Naive B cell (primary cell): ENCODE data around the gene EPHB4. TPM values are rescaled to one million over a fixed set of nuclear protein-coding genes. Genes with fewer than 3 reads are reported as not detected.
"Not testable (repeated sequence)": the region's sequence is repeated elsewhere in the genome, so short reads cannot be mapped to it uniquely, and the experiment has no call there.

ENCODE experiments used
- ATAC-seq, 2 donors: fragments of 150-1000 bp; cut with Tn5 transposase; 2 replicates each; pipeline ENCODE4 v1.10.0; 2021; ENCODE audit warnings: low read depth in 2 of 2, mild to moderate bottlenecking in 2 of 2, moderate library complexity in 2 of 2
- DNase-seq: peaks from one replicate; pipeline ENCODE4 v3.0.0; 2022
- H3K27ac Mint-ChIP-seq, 6 donors: one replicate each; pipeline ENCODE4 v1.8.0; 2020 to 2022; ENCODE audit warnings: mild to moderate bottlenecking in 6 of 6, mixed read lengths in 6 of 6, moderate library complexity in 5 of 6, inconsistent platforms in 2 of 6
- H3K27me3 Mint-ChIP-seq, 3 donors: one replicate each; pipeline ENCODE4 v1.8.0; 2021 to 2022; ENCODE audit warnings: mixed read lengths in 3 of 3, mild to moderate bottlenecking in 1 of 3
- H3K36me3 Mint-ChIP-seq, 2 donors: one replicate each; pipeline ENCODE4 v1.8.0; 2020 to 2022; ENCODE audit warnings: mixed read lengths in 2 of 2, inconsistent platforms in 1 of 2, mild to moderate bottlenecking in 1 of 2
- H3K4me1 Mint-ChIP-seq, 3 donors: one replicate each; pipeline ENCODE4 v1.8.0; 2020 to 2022; ENCODE audit warnings: mixed read lengths in 3 of 3, inconsistent platforms in 1 of 3, mild to moderate bottlenecking in 1 of 3, moderate library complexity in 1 of 3
- H3K4me3 Mint-ChIP-seq, 8 donors: one replicate each; pipeline ENCODE4 v1.8.0; 2020 to 2022; ENCODE audit warnings: mild to moderate bottlenecking in 8 of 8, mixed read lengths in 8 of 8, moderate library complexity in 8 of 8, inconsistent platforms in 2 of 8
- H3K9me3 Mint-ChIP-seq, 7 donors: one replicate each; pipeline ENCODE4 v1.8.0; 2020 to 2022; ENCODE audit warnings: mixed read lengths in 7 of 7, mild to moderate bottlenecking in 5 of 7, inconsistent platforms in 2 of 7, moderate library complexity in 1 of 7
- polyA plus RNA-seq, 6 donors: library from polyadenylated mRNA; unstranded; fragments of 300-500 nt; fragmentation: Illumina TruSeq; gene quantifications; one replicate each; pipeline ENCODE4 v1.2.3, GENCODE V29; 2021; ENCODE audit warnings: low read depth in 6 of 6

Gene EPHB4
- polyA plus RNA-seq, 6 donors from 2014 or later: 0.19 to 0.69 (median 0.47) TPM; not detected in 2

DNA sequence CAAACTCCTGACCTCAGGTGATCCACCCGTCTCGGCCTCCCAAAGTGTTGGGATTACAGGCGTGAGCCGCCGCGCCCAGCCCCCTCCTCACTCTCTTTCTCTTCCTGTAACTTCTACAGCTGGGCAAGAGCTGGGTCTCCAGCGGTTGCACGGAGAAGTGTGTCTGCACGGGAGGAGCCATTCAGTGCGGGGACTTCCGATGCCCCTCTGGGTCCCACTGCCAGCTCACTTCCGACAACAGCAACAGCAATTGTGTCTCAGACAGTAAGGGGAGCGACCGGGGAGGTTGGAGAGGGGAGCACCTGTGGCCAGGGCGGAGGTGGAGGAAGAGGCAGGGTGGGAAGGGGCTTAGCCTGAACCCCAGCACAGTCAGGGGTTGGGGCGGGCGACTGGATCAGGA, 41.4 kb downstream of the EPHB4 start:
- Mint-ChIP-seq H3K36me3 (peaks cover 0 to 15% of the 10 kb centered on the region in 2 donors), H3K27ac (peak overlapping the region in 2 of 6 donors; percentile 36 to 78), H3K4me1 (peaks cover 3 to 14% (median 5%) of the 10 kb centered on the region in 3 donors), H3K9me3 (peaks cover 0 to 11% (median 9%) of the 10 kb centered on the region in 7 donors), H3K27me3 (peaks cover 0 to 38% (median 32%) of the 10 kb centered on the region in 3 donors), H3K4me3 (peak overlapping the region in 6 of 8 donors; percentile 42 to 84 (median 61))
- peak; percentile 60 to 94 for ATAC-seq
- DNase-seq: no peak

DNA sequence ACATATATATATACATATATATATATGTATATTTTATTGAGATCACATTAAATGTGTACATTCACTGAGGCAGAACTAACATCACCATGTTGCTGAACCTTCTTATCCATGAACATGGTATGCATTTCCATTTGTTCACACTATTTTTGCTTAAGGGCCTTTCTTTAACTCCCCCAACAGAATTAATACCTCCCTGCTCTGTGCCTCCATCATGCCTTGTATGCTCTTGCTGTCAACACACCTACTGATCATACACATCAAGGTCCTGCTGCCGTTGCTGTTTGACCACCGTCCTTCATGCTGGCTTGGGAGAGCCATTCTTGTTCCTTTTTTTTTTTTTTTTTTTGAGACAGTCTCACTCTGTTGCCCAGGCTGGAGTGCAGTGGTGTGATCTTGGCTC, 43.5 kb downstream of the EPHB4 start:
- Mint-ChIP-seq H3K27ac (no peak overlapping the region), H3K27me3 (peaks cover 0 to 38% (median 28%) of the 10 kb centered on the region in 3 donors), H3K4me1 (peaks cover 3 to 14% (median 5%) of the 10 kb centered on the region in 3 donors), H3K9me3 (peaks cover 0 to 11% (median 9%) of the 10 kb centered on the region in 7 donors), H3K4me3 (no peak overlapping the region), H3K36me3 (peaks cover 0 to 15% of the 10 kb centered on the region in 2 donors)
- ATAC-seq (no peak), DNase-seq (no peak)

DNA sequence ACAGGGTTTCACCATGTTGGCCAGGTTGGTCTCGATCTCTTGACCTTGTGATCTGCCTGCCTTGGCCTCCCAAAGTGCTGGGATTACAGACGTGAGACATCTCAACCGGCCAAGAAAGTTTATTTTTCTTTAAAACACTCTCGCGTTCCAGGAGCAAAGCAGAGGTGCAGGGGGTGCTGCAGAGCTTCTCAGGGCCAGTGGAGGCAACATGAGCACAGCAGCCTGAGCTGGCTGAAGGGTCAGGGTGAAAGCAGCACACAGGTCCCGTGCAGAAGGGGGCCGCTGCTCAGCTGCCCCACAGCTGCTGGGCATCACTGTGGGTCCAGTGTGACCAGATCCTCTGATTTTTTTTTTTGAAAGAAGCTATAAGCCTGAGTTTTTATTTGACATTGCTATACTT, 46.1 kb downstream of the EPHB4 start:
- H3K4me1 Mint-ChIP-seq: peaks cover 3 to 11% (median 5%) of the 10 kb centered on the region in 3 donors
- peaks cover 0 to 11% (median 7%) of the 10 kb centered on the region in 7 donors for H3K9me3 Mint-ChIP-seq
- no peak overlapping the region for H3K27ac Mint-ChIP-seq
- ATAC-seq: no peak
- peaks cover 0 to 28% (median 24%) of the 10 kb centered on the region in 3 donors for H3K27me3 Mint-ChIP-seq
- DNase-seq: no peak
- H3K36me3 Mint-ChIP-seq: peaks cover 0 to 15% of the 10 kb centered on the region in 2 donors
- no peak overlapping the region for H3K4me3 Mint-ChIP-seq

DNA sequence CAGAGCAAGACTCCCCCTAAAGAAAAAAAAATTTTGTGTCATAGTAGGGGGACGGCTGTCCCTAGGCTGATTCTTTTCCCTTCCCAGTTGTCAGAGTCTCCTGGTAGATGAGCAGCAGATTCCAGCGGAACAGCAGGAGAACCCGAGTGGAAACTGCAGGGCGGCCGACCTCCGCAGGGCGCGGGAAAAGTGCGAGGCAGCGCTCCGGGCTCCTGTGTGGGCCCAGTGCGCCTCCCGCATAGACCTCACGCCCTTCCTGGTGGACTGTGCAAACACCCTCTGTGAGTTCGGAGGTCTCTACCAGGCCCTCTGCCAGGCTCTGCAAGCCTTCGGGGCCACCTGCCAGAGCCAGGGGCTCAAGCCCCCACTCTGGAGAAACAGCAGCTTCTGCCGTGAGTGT, 48.0 kb downstream of the EPHB4 start:
- peaks cover 0 to 3% of the 10 kb centered on the region in 2 donors for H3K36me3 Mint-ChIP-seq
- H3K27me3 Mint-ChIP-seq: peaks cover 0 to 33% (median 19%) of the 10 kb centered on the region in 3 donors
- DNase-seq (no peak), ATAC-seq (no peak)
- peaks cover 0 to 7% (median 5%) of the 10 kb centered on the region in 7 donors for H3K9me3 Mint-ChIP-seq
- H3K4me1 Mint-ChIP-seq: peaks cover 0 to 6% (median 0%) of the 10 kb centered on the region in 3 donors
- H3K4me3 Mint-ChIP-seq: no peak overlapping the region
- H3K27ac Mint-ChIP-seq: no peak overlapping the region

DNA sequence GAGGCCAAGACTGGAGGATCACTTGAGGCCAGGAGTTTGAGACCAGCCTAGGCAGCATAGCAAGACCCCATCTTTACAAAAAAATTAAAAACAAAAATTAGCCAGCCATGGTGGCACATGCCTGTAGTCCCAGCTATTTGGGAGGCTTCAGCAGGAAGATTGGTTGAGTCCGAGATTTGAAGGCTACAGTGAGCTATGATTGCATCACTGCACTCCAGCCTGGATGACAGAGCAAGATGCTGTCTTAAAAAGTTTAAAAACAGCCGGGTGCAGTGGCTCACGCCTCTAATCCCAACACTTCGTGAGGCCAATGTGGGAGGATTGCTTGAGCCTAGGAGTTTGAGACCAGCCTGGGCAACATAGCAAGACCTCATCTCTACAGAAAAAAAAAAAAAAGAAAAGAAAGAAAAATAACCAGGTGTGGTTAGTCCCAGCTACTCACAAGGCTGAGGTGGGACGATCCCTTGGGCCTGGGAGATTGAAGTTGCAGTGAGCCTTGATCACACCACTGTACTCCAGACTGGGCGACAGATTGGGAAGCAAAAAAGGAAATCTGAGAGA, 49.2 kb downstream of the EPHB4 start:
- DNase-seq: no peak
- H3K27me3 Mint-ChIP-seq: peaks cover 0 to 32% (median 14%) of the 10 kb centered on the region in 3 donors
- no peaks in the 10 kb centered on the region for H3K9me3 Mint-ChIP-seq
- H3K27ac Mint-ChIP-seq: peak overlapping the region in 1 of 6 donors; percentile 54
- peaks cover 0 to 6% (median 0%) of the 10 kb centered on the region in 3 donors for H3K4me1 Mint-ChIP-seq
- no peaks in the 10 kb centered on the region for H3K36me3 Mint-ChIP-seq
- H3K4me3 Mint-ChIP-seq: no peak overlapping the region
- ATAC-seq: no peak

DNA sequence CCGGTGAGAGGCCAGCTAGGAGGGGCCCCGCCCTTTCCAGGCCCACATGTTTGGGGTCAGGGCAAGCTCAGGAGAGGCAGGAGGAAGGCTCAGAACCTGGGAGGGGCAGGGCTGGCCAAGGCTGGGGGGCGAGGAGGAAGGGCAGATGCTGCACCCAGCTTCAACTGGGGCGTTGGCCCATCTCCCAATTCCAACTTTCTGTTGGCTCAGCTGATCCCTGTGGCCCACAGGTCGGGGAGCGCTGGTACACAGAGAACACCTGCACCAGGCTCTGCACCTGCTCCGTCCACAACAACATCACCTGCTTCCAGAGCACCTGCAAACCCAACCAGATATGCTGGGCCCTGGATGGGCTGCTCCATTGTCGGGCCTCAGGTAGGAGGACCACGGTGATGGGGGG, 53.8 kb downstream of the EPHB4 start:
- Mint-ChIP-seq H3K27me3 (peaks cover 0 to 51% (median 26%) of the 10 kb centered on the region in 3 donors), H3K36me3 (no peaks in the 10 kb centered on the region), H3K4me1 (peaks cover 0 to 6% (median 0%) of the 10 kb centered on the region in 3 donors), H3K4me3 (no peak overlapping the region), H3K9me3 (no peaks in the 10 kb centered on the region), H3K27ac (peak overlapping the region in 1 of 6 donors; percentile 69)
- DNase-seq: no peak
- ATAC-seq: no peak

DNA sequence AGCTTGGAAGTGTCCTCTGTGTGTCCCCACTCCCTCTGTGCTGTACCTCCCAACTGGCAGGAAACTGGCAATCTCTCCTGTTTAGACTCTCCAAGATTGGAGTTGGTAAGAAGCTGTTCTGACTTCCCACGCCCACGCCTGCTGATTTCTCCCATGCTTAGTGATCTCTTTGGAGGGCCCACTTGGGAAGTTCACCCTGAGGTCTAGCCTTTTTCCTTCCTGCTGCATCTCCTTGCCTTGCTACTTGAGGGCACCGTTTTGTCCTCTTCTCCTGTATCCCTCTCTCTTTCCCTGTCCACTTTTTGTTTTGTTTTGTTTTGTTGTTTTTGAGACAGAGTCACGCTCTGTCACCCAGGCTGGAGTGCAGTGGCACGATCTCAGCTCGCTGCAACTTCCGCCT, 58.5 kb downstream of the EPHB4 start:
- H3K27me3 Mint-ChIP-seq: peaks cover 4 to 36% (median 25%) of the 10 kb centered on the region in 3 donors
- DNase-seq: no peak
- no peak overlapping the region for H3K27ac Mint-ChIP-seq

DNA sequence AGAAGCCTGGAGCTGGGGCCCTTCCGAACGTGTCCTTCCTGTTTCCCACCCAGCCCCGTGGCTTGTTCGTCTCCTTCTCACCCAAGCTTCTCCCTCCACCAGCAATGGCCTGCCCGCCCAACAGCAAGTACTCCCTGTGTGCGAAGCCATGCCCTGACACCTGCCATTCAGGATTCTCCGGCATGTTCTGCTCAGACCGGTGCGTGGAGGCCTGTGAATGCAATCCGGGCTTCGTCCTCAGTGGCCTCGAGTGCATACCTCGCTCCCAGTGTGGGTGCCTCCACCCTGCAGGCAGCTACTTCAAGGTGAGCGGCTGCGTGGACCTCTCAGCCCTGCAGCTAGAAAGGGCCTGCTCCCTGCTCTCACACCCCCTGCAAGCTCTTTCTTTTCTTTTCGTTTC, 62.1 kb downstream of the EPHB4 start:
- Mint-ChIP-seq H3K4me1 (no peaks in the 10 kb centered on the region), H3K36me3 (no peaks in the 10 kb centered on the region), H3K4me3 (peak overlapping the region in 1 of 8 donors; percentile 35), H3K27ac (peak overlapping the region in 1 of 6 donors; percentile 74), H3K9me3 (no peaks in the 10 kb centered on the region), H3K27me3 (peaks cover 4 to 33% (median 27%) of the 10 kb centered on the region in 3 donors)
- no peak for ATAC-seq
- no peak for DNase-seq

More for the DNA sequence above, 58.5 kb downstream of the EPHB4 start:
- no peak for ATAC-seq
- Mint-ChIP-seq H3K4me3 (no peak overlapping the region), H3K36me3 (no peaks in the 10 kb centered on the region), H3K4me1 (no peaks in the 10 kb centered on the region), H3K9me3 (no peaks in the 10 kb centered on the region)

DNA sequence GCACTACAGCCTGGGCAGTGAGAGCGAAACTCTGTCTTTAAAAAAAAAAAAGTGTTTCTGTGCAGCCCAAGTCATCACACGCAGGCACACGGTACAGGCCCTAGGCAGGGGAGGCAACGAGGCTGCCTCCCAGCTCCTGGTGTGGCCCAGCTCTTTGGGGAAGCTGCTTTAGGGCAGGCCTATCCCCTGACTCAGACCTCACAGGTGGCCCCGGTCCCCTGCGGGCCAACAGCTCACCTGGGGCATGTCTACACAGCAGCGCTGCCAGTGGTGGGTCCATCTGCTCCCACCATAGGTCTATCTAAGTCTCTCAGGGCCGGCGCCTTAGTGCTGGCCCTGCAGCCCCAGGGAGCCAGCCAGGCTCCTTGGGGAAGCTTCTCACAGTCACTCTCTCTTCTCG, 62.5 kb downstream of the EPHB4 start:
- Mint-ChIP-seq H3K4me3 (no peak overlapping the region), H3K27me3 (peaks cover 4 to 33% (median 27%) of the 10 kb centered on the region in 3 donors), H3K9me3 (no peaks in the 10 kb centered on the region), H3K4me1 (no peaks in the 10 kb centered on the region), H3K36me3 (no peaks in the 10 kb centered on the region), H3K27ac (peak overlapping the region in 1 of 6 donors; percentile 74)
- ATAC-seq (no peak), DNase-seq (no peak)

DNA sequence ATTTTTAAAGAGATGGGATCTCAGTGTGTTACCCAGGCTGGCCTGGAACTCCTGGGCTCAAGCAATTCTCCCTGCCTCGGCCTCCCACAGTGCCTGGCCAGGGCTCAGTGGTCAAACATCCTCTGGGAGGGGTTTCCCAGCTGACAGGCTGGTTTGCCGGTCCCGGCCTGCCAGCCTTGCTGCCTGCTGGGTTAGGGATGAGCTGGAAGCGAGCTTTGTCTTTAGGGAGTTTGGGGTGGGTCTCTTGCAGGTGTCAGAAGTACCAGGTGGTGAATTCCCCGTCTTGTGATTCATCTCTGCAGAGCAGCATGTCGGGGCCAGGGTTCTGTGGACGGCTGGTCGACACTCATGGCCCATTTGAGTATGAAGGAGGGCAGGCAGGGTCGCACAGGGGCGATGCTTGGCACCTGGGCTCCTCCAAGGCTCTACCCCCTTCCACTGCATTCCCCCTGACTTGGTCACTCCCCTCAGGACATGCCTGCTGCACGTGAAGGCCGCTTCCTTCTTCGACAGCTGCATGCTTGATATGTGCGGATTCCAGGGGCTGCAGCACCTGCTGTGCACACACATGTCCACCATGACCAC, 63.7 kb downstream of the EPHB4 start:
- no peak for ATAC-seq
- DNase-seq: no peak

DNA sequence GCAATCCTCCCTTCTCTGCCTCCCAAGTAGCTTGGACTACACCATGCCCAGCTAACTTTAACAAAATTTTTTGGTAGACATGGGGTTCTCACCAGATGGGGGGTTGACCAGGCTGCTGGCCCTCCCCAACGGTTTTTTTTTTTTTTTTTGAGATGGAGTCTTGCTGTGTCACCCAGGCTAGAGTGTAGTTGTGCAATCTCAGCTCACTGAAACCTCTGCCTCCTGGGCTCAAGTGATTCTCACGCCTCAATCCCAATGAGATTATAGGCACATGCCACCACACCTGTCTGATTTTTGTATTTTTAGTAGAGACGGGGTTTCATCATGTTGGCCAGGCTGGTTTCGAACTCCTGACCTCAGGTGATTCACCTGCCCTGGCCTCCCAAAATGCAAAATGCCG, 64.5 kb downstream of the EPHB4 start:
- H3K27ac Mint-ChIP-seq, ATAC-seq, H3K9me3 Mint-ChIP-seq, H3K36me3 Mint-ChIP-seq, DNase-seq, H3K4me3 Mint-ChIP-seq, H3K4me1 Mint-ChIP-seq: not testable (repeated sequence)
- H3K27me3 Mint-ChIP-seq: peaks cover 4 to 15% (median 14%) of the 10 kb centered on the region in 3 donors

More for the DNA sequence above, 63.7 kb downstream of the EPHB4 start:
- peaks cover 4 to 22% (median 15%) of the 10 kb centered on the region in 3 donors for H3K27me3 Mint-ChIP-seq
- no peak overlapping the region for H3K4me3 Mint-ChIP-seq
- peak overlapping the region in 1 of 6 donors; percentile 74 for H3K27ac Mint-ChIP-seq
- no peaks in the 10 kb centered on the region for H3K9me3 Mint-ChIP-seq
- H3K4me1 Mint-ChIP-seq: no peaks in the 10 kb centered on the region
- no peaks in the 10 kb centered on the region for H3K36me3 Mint-ChIP-seq

DNA sequence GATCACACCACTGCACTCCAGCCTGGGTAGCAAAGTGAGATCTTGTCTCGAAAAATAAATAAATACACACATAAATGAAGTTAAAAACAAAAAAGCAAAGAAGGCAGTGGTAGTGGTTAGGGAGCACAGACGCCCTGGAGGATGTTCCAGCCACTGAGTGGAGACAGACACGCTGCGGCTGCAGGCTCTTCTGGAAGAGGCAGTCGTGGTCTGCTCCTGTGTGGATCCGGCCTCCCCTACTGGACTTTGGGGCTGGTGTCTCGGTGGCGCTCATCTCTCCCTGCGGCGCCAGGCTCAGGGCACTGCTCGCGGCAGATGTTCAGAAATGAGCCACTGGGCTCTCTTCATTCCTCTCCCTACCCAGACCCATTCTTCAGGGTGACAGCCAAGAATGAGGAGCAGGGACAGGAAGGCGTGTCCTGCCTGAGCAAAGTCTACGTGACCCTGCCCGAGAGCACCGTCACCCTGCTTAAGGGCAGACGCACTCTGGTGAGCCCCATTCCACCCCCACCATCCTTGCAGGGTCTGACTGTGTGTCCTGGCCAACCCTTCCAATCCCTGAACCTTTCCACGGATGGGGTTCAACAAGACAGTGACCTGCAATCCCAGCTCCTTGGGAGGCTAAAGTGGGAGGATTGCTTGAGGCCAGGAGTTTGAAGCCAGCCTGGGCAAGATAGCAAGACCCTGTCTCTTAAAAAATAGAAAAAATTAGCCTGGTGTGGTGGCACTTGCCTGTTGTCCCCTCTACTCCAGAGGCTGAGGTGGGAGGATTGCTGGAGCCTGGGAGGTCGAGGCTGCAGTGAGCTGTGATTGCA, 67.8 kb downstream of the EPHB4 start:
- H3K4me3 Mint-ChIP-seq: no peak overlapping the region
- no peak for ATAC-seq

DNA sequence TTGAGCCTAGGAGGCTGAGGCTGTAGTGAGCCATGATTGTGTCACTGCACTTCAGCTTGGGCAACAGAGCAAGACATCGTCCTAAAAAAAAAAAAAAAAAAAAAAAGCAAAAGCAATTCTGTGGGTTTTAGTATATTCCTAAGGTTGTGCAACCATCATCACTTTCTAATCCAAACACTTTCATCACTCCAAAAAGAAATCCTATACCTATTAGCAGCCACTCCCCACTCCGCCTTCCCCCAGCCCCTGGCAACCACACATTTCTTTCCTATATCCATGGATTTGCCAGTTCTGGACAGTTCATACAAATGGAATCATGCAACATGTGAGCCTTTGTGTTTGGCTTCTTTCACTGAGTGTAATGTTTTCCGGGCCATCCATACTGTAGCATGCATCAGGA, 73.6 kb downstream of the EPHB4 start:
- DNase-seq: no peak
- no peak overlapping the region for H3K4me3 Mint-ChIP-seq
- no peaks in the 10 kb centered on the region for H3K4me1 Mint-ChIP-seq
- H3K27me3 Mint-ChIP-seq: peaks cover 19 to 38% (median 32%) of the 10 kb centered on the region in 3 donors
- H3K9me3 Mint-ChIP-seq: no peaks in the 10 kb centered on the region
- H3K27ac Mint-ChIP-seq: peak overlapping the region in 1 of 6 donors; percentile 6
- H3K36me3 Mint-ChIP-seq: no peaks in the 10 kb centered on the region
- no peak for ATAC-seq

More for the DNA sequence above, 67.8 kb downstream of the EPHB4 start:
- Mint-ChIP-seq H3K27ac (no peak overlapping the region), H3K27me3 (peaks cover 0 to 8% (median 0%) of the 10 kb centered on the region in 3 donors), H3K36me3 (no peaks in the 10 kb centered on the region), H3K9me3 (no peaks in the 10 kb centered on the region), H3K4me1 (no peaks in the 10 kb centered on the region)
- DNase-seq: no peak
